NCI-H82 treated with DMSO at 0.1 percent for 48 hours (cell line): ENCODE results near the gene PON1.

ENCODE experiments used
- DNase-seq: peaks from one replicate; lab custom pipeline; 2025; ENCODE audit not compliant: unreplicated experiment; lab: John Stamatoyannopoulos, UW

Gene PON1

DNA sequence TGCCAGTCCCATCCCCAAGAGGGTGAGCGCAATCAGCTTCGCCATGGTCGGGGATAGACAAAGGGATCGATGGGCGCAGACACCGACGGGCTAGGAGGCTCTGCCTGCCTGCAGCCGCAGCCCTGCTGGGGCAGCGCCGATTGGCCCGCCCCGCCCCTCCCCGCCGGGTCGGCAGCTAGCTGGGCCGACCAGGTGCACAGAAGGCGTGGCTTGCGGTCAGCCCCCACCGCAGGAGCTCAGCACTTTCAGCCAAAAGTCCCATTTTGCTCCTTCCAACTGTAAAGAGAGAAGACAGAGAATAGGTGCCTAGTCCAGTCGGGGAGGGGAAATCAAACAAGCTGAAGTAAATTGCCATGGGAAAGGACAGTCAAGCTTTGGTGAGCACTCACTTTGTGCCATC lies at the start of gene PON1:
TSS of gene PON1 (minus strand) at position 102 of the 400 bp plus-strand sequence. CDS start at position 45, 57 bp downstream.
- no peak for DNase-seq

DNA sequence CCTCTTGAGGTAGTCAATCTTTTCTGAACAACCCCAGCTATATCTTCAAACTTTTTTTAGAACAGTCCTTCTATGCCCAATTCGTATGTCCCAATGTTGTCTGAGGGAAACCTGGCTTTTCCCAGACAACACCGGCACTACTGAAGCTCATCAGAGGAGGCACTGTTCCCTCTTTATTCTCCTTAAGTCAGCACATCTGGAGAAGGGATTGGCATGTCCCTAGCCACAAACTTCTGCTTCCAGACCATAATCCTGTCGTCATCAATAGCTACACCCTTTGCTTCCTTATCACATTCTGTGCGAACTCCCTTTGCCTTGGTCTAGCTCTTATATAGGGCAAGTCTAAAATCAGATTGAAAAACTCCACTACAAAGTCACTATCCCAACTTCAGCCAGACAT lies 49.0 kb upstream of the PON1 start:
- no peak for DNase-seq

DNA sequence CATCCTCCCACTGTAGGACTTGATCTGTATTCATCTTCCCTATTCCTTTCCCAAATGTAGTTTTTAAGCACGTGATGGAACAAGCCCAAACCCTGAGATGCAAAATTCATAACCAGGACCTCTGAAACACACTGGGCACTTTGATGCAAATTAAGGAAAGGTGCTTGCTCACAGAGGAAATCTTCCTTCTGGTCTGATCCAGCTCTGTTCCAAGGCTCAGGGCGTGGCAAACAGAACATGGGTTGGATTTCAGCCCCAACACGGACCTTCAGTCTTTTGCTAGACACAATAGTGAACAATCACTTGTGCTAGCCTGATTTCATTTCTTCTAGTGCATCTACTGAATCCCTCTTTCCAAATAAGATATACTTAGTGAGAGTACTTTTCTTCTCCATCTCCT lies 43.9 kb upstream of the PON1 start:
- no peak for DNase-seq

DNA sequence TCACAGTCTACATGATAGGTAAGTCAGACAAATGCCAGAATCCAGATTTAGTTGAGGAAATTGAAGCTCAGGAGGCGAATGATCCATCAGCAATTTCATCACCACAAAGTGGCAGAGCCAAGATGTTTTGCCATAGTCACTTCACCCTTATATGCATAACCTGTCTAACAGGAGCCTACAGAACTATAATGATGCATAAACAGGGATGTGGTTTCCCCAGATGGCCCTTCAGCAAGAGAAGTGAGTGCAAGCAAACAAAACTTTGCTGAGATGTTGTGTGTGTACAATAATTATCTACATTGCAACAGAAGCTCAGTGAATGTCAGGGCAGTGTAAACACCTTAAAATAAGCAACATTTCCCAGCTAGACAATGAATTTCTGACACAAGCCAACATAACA lies 43.3 kb upstream of the PON1 start:
- no peak for DNase-seq

DNA sequence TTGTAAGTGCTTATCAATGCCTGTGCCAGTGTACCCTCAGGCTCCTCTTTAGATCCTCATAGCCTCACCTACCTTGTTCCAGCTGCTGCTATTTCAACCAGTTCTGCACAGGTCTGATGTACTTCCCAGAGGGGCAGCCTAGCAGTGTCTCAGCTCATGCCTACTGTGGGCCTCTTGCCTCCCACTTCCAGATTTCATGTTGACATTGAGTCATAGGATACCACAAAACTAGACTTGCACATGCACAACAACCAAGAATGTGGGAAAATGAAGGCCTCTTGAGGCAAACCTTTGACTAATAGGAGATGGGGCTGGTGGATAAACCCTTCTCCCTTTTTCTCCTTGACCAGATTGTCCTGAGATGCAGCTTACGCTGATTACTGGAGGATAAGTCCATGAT lies 40.8 kb upstream of the PON1 start:
- DNase-seq: no peak

DNA sequence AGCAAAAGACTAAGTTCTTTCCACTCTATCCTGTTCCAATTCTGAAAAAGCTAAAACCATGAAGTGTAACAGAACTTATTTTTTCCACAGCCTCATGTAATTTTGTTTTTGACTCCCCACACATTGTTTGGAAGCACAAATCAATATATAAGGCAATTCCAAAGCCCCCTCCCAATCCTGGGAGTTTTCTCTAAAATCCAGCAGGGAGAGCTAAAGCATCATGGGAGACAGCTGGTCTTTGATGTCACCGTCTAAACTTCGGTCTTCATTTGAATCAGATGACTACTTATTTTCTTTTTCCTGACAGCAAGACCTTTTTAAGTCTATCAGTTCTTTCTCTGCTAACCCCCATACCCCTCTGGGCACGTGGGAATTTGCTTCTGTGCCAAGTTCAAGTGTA lies 33.3 kb upstream of the PON1 start:
- no peak for DNase-seq

DNA sequence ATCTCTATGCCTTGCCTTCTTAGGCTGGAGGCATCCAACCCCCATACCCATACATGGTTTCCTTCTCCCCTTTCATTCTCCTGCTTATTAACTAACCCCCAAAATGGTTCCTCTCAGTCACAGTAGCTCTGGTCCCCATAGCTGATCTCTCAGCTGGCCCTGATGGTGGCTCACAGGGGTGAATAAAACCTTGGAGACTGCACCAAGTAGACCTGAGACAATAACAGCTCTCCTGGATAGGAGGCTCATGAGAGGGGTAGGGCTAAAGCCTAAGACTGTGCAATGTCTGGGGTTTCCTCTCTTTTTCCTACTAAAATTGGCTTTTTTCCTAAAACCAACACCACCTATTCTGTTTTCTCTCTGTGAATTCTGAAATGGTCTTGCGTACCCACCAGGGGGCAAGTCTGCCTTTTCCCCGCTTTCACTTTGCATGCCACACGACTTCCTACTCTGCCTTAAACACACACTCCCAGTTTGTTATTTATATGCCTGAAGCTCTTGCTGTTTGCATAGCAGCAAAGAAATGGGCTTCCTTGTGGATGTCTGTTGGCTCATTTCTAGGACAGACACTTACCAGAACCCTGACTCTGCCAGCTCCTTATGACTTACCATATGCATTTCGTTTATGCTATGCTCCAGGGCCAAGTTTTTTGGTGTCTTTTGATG lies 18.4 kb upstream of the PON1 start:
- no peak for DNase-seq

DNA sequence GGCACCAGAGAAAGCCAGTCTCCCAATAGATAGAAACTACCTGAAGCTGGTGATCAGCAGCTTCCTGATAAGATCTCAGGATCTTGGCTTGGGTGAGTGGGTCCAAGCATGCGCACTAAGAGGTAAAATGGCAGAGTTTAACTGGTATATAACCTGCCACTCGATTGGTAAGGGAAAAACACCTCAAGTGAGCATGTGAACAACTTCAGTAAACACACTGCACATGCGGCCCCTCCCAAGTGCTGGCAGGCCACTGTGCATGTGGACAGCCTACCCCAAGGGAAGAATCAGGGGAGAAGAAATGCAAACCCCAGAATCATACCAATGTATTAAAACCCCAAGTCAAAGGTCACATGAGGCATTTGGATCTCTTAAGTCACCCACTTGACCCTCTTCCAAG lies 17.7 kb upstream of the PON1 start:
- no peak for DNase-seq

DNA sequence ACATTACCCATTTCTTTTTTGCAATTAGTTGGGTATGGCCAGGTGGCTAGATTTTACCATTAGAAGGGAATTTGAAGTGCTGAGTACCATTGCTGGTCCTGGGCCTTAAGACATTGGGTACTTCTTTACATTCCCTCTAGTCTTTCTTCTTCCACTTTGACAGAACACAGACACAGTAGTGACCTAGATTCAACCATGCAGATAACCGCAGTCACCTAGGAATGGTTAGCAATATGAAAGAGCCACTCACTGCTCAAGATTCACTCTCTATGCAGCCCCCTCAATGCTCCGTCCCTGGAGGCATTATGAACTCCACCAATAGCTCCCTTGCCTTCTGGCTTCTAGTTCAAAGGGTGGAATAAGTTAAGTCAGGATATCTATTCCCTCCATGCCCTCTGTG lies 16.2 kb upstream of the PON1 start:
- no peak for DNase-seq

DNA sequence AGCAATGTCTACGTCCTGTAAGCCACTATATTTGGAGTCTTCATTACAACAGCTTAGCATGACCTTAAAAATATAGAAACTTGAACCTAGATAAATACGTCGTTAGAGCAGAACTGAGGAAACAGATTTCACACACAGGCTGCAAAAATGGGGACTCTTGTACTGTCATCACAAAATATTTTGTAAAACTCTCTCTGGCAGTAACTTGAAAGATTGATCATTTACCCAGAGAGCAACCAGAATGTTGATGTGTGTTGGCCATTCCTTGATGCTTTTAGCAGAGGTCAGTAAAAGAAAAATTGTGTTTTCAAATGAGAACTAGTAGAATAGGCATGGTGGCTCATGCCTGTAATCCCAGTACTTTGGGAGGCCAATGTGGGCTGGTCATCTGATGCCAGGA lies 14.5 kb upstream of the PON1 start:
- no peak for DNase-seq

DNA sequence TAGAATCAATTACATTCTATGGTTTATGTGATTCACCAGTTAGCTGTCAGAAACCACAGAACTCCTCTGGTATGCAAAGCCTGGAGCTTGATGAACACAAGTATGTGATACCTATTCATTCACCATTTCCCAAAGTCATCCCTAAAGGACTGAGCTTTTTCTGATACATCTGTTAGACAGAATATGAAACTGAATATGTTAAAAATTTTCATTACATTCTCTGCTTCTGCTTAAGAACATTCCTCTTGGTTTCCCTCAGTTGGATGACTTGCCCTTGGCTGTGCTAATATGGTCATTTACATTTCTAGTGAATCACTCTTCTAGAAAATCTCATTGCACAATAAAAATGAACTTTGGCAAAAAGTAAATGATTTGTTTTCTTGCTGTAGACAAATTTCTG lies 10.8 kb upstream of the PON1 start:
- DNase-seq: no peak

DNA sequence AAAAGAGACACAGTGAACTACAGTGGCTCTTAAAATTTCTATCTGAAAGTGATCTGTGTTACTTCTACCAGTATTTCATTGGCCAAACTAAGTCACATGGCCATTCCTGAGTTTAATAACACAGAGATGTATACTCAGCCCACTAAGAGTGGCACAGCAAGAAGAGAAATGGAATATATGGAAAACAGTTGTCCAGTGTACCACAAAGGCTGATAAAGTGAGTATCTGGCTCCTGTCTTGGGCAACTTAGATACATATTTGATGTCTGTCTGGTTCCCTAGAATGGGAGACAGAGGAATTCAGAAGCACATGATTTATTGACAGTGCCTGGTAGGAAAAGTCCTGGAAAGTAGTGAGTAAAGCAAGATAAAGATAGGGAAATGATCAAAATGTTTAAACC lies 10.1 kb upstream of the PON1 start:
- no peak for DNase-seq

DNA sequence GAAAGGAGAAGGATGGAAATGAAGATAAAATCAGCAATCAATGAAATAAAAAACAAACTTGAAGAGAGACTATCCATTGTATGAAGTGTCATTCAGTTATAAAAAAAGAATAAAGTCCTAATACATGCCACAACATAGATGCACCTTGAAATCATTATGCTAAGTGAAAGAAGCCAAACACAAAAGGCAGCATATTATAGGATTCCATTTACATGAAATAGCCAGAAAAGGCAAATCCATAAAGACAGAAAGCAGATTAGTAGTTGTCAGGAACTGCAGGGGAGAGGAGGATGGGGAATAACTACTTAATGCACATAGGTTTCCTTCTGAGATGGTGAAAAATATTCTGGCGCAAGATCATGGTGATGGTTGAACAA lies 6.6 kb upstream of the PON1 start:
- DNase-seq: no peak

DNA sequence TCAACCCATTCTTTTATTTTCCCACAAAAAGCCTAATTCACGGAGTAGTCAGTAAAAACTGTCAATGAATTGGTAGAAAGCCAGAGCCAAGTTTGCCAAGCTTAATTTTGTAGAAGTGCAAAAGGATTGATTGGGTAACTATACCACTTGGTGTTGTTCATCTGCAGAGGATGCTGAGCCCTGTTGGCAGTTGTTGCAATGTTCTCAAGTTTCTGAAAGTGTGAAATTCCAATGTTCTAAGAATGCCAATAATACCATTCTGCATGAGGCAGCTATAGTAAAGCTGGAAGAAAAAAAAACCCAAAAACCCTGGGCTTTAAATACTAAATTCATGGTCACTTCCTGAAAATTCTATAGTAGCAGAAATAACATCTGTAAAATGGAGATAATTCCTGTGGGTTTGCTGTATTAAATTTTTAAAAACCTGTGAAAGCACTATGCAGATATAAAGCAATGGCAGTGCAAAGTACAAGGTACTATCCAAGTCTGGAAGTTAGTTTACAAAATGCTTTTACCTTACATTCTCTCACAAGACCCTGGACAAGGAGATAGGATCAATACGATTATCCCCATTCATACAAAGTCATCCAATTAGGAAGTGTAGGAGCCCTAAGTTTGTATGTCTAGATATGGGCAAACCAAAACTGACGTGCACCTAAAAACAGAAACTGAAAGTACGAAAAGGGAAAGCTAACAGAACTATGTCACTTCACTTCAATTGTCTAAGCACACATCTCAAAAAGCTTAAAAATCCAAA lies 6.0 kb upstream of the PON1 start:
- DNase-seq: no peak

DNA sequence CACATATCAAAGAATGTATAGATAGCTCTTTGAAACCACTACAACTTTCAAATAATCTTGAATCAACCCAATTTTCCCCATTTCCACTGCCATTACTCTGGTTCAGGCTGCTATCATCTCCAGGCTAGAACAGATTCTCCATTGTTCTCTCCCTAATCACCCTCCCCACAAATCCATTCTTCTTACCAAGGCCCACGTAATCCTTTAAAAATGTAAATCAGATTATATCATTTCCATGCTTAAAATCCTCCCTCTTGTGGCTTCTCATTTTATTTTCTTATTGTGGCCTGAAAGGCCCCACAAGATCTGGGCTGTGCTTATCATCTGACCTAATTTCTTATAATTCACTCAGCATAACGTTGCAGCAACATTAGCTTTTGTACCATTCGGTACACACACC lies 3.0 kb upstream of the PON1 start:
- DNase-seq: peak; percentile 6

DNA sequence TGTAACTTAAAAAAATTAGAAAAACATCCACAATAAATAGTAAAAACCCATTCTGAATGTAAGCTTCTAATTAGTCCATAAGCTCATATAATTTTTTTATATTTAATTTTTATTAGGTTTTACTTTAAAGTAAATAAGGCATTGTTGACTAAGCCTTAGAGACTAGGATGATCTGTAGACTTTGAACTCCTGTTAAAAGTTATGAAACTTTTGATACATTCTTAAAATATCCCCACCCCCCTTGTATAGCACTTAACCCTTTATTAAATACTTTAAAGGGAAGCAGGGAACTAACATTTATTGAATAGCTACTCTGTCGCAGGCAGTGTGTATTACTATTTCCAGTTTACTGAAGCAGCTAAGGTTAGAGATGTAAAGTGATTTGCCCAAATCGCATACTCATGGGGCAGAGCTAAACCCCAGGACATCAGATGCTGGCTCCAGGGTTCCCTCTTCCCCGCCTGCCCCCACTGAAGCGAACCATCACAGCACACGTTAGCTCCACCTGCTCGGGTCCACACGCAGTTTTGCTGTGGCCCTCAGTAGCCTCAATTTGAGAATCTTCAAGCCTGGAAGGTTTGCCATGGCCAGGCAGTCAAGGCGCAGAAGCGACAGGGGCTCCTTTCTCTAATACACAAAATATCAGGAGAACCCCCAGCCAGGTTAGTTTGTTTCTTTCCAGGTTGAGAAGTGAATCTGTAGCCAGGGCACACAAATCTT lies 762 bp downstream of the PON1 start:
- no peak for DNase-seq

DNA sequence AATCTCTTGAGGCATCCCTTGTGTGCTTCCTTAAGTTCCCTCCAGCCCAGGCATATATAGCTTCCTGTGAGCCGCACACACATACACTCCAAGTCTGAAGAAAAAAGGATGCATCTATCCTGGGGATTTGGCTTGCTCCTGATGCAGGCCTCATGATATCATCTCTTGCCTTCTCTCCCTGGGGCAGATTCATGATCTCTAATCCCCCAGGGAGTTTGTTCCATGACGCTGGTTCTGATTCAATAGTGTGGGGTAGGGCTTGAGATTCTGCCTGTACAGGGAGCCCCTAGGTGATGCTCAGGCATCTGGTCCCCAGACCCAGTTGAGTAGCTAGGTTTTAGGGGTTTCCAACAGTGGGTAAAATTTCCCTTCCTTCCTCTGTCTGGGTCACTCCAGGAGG lies 1.5 kb downstream of the PON1 start:
- DNase-seq: no peak

DNA sequence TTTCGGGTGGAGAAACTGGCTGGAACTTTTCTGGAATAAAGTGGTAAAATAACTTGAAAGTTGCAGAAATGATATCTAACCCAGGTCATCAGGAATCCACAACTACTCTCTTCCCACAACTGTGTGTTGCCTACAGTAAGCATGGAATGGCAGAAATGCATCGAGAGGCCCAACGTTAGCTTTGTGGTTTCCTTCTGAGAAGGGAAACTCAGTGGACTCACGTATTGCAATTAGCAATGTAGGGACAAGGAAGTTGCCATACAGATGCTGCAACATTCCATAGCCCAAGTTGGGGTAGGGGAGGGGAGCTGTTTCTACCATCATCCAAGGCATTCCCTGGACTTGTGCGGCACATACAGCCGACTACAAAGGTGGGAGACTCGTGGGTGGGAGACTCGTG lies 1.9 kb downstream of the PON1 start:
- DNase-seq: no peak

DNA sequence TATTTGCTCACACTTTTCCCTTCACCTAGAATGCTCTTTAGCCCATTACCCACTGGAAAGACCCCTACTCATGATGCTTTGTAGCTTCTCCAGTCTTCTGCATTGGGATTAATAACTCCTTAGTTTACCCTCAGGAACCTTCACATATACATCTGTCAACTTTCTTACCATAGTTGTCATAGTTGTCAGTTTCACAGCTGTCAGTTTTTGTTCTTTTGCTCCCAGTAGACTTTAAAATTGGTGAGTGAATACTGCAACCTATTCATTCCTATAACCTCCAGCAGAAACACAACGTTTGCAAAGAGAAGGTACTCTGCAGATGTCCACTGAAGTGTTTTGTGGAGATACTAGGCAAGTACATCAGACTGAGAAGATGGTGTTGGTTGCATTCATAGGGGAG lies 2.6 kb downstream of the PON1 start:
- no peak for DNase-seq

DNA sequence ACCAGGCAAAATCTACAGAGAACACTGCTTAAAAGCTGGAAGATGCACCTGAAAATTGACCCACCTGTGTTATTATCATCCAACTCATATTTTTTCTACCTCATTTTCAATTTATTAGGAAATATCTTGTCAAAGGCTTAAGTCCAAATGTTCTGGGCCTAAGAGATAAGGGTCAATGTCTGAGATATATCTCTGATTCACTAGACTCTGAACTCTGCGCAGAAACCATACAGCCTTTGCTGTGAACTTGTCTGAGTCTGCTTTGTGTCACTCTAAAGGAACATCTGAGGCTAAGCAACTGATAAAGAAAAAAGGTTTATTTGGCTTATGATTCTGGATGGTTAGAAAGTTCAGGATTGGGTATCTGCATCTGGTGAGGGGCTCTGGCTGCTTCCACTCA lies 3.7 kb downstream of the PON1 start:
- DNase-seq: no peak

DNA sequence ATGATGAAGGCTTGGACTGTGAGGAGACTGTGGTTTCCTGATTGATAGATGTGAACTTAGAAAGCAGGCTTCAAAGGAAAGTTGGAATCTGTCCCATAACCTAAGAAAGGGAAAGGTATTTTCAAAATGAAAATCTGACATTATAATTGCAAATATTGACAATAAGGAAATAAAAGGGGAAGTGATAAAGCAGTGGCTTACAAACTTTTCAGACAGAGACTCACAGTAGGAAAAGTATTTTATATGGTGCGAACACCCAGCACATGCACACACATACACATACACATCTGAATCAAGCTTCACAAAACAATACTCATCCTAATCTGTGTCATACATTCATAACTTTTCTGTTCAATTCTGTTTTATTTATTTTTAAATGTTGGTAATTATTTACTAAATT lies 4.8 kb downstream of the PON1 start:
- DNase-seq: no peak

DNA sequence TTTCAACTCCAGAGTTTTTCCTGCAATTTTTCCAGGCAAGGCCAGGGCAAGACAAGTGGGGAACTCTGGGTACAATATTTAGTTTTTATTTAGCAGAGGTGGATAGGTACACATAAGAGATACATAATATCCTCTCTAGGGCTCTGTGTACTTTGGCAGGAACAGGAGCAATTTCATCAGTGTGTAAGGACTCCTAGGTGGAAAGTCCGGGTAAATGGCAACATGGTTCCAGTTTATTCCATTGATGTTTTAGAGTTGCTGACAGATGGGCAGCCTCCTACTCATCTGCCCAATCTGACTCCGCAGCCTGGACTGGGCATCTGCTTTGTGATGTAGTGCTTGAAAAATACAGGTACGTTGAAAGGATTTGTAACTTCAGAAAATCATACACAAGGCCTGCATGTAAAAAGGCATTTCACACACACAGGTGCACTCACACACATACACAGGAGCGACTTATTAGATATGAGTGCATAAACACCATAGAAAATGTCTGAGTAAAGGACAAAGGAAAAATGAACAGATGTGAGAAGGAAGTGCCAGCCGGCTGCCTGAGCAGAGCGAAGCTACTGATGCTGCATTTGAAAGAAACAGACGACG lies 5.7 kb downstream of the PON1 start:
- DNase-seq: no peak
